Keratinocyte (primary cell): Measurements from ENCODE around the gene UNC79. TPM values are rescaled to one million over a fixed set of nuclear protein-coding genes. Genes with fewer than 3 reads are reported as not detected.

ENCODE experiments used
- DNase-seq: peaks from one replicate; pipeline ENCODE4 v3.0.0-alpha.2; 2011; ENCODE audit warnings: low read depth, missing footprints, low spot score
- FAIRE-seq: peaks from 2 replicates; lab custom pipeline; 2011; peaks lifted over from hg19 to GRCh38; lab: Jason Lieb, UNC
- H2AFZ ChIP-seq: 2 replicates; pipeline ENCODE4 v1.6.0; 2012; ENCODE audit warnings: low read length, control low read depth, inconsistent platforms; ENCODE audit not compliant: control insufficient read depth
- H3K27ac ChIP-seq: 2 replicates; pipeline ENCODE4 v1.5.1; 2011; ENCODE audit warnings: low read length; ENCODE audit not compliant: control insufficient read depth, insufficient read depth
- H3K27me3 ChIP-seq: 3 replicates; pipeline ENCODE4 v1.6.0; 2011; ENCODE audit warnings: low read length; ENCODE audit not compliant: control insufficient read depth, insufficient read depth; ENCODE audit errors: extremely low read depth
- H3K36me3 ChIP-seq, 2 experiments: 2 replicates in 1 of 2; 3 replicates in 1 of 2; pipeline ENCODE4 v1.5.1; 2011; ENCODE audit warnings: low read length in 2 of 2, mild to moderate bottlenecking in 1 of 2; ENCODE audit not compliant: control insufficient read depth in 2 of 2, insufficient read depth in 2 of 2; ENCODE audit errors: extremely low read depth in 1 of 2
- H3K4me1 ChIP-seq: 3 replicates; pipeline ENCODE4 v1.5.1; 2011; ENCODE audit warnings: low read length; ENCODE audit not compliant: control insufficient read depth, insufficient read depth; ENCODE audit errors: extremely low read depth
- H3K4me2 ChIP-seq: 3 replicates; pipeline ENCODE4 v1.6.0; 2011; ENCODE audit warnings: low read depth, low read length; ENCODE audit not compliant: control insufficient read depth, insufficient read depth; ENCODE audit errors: extremely low read depth
- H3K4me3 ChIP-seq, 3 experiments: fragments of 200-600 bp in 1 of 3; sonication (generic) in 1 of 3; 2 replicates in 2 of 3; 3 replicates in 1 of 3; pipeline ENCODE4 v1.5.1; 2011 to 2016; ENCODE audit warnings: low read length in 3 of 3, mild to moderate bottlenecking in 3 of 3, control low read depth in 2 of 3, inconsistent platforms in 1 of 3, low read depth in 1 of 3, mixed read lengths in 1 of 3, mixed run types in 1 of 3, moderate library complexity in 1 of 3; ENCODE audit not compliant: control insufficient read depth in 2 of 3, insufficient read depth in 2 of 3; ENCODE audit errors: extremely low read depth in 1 of 3
- H3K79me2 ChIP-seq: 2 replicates; pipeline ENCODE4 v1.6.0; 2012; ENCODE audit warnings: low read length; ENCODE audit not compliant: control insufficient read depth, insufficient read depth
- H3K9ac ChIP-seq: 3 replicates; pipeline ENCODE4 v1.6.0; 2011; ENCODE audit warnings: low read length; ENCODE audit not compliant: control insufficient read depth, insufficient read depth; ENCODE audit errors: extremely low read depth
- H3K9me1 ChIP-seq: 3 replicates; pipeline ENCODE4 v1.6.0; 2011; ENCODE audit warnings: low read length; ENCODE audit not compliant: control insufficient read depth, insufficient read depth; ENCODE audit errors: extremely low read depth
- H3K9me3 ChIP-seq: 2 replicates; pipeline ENCODE4 v1.5.1; 2012; ENCODE audit warnings: low read depth, low read length; ENCODE audit not compliant: control insufficient read depth
- H4K20me1 ChIP-seq: 3 replicates; pipeline ENCODE4 v1.6.0; 2011; ENCODE audit warnings: low read length; ENCODE audit not compliant: control insufficient read depth, insufficient read depth; ENCODE audit errors: extremely low read depth
- EZH2 ChIP-seq: IDR thresholded peaks from one replicate; pipeline ENCODE4 v1.6.1; 2012; ENCODE audit warnings: inconsistent platforms, mild to moderate bottlenecking, low read length, moderate library complexity
- dilution Hi-C: fragments of 300-500 bp; cut with MboI; formaldehyde crosslinking; loops from one replicate; pipeline ENCODE4 v1.7.0; 2020; ENCODE audit warnings: low sequenced_read_pairs; ENCODE audit not compliant: extremely low pct_ligation_motif_present
- polyA plus RNA-seq, 5 experiments: library from polyadenylated mRNA; depleted of rRNA in 3 of 5; stranded (reverse) in 3 of 5; stranded (forward) in 1 of 5; unstranded in 1 of 5; fragments of >200 nt; gene quantifications; 1 replicate in 1 of 5; 2 replicates in 3 of 5; 3 replicates in 1 of 5; pipeline versions ENCODE4 v1.2.1 to v1.2.3, GENCODE V29; 2011 to 2012; ENCODE audit warnings: missing spikeins in 2 of 5, low read depth in 1 of 5, low replicate concordance in 1 of 5
- TF ChIP-seq, protein P1 (sequence below), 3 experiments: IDR thresholded peaks in 1 of 3; conservative IDR thresholded peaks in 1 of 3; optimal IDR thresholded peaks in 1 of 3; 2 replicates in 2 of 3; 3 replicates in 1 of 3; pipeline versions ENCODE3 to v1.5.1; 2011; ENCODE audit warnings: low read length in 3 of 3, mild to moderate bottlenecking in 3 of 3, moderate library complexity in 2 of 3, control low read depth in 1 of 3, inconsistent platforms in 1 of 3; ENCODE audit not compliant: insufficient read depth in 2 of 3; ENCODE audit errors: extremely low read depth in 1 of 3

UNC79 gene
- polyA plus RNA-seq, 1 donor (not counting 4 experiments of a cell fraction or from before 2014, with no cell fraction given) = 0.01 TPM

- DNase-seq = no peak
- Histone ChIP-seq H3K36me3 (no peaks in the 10 kb centered on the region), H3K27ac (no peak overlapping the region), H3K79me2 (no peaks in the 10 kb centered on the region), H3K27me3 (no peaks in the 10 kb centered on the region), H3K4me2 (peak overlapping the region; percentile 17), H3K4me3 (no peak overlapping the region), H4K20me1 (no peaks in the 10 kb centered on the region), H3K9me3 (no peaks in the 10 kb centered on the region), H3K4me1 (no peaks in the 10 kb centered on the region), H3K9me1 (no peaks in the 10 kb centered on the region), H3K9ac (no peak overlapping the region), H2AFZ (no peak overlapping the region)
- FAIRE-seq = no peak
- dilution Hi-C loops = no loop called here
- no peak for TF ChIP-seq EZH2
- TF ChIP-seq, protein P1, sequence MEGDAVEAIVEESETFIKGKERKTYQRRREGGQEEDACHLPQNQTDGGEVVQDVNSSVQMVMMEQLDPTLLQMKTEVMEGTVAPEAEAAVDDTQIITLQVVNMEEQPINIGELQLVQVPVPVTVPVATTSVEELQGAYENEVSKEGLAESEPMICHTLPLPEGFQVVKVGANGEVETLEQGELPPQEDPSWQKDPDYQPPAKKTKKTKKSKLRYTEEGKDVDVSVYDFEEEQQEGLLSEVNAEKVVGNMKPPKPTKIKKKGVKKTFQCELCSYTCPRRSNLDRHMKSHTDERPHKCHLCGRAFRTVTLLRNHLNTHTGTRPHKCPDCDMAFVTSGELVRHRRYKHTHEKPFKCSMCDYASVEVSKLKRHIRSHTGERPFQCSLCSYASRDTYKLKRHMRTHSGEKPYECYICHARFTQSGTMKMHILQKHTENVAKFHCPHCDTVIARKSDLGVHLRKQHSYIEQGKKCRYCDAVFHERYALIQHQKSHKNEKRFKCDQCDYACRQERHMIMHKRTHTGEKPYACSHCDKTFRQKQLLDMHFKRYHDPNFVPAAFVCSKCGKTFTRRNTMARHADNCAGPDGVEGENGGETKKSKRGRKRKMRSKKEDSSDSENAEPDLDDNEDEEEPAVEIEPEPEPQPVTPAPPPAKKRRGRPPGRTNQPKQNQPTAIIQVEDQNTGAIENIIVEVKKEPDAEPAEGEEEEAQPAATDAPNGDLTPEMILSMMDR (optimal IDR thresholded peaks at IDR 0.05 in 1 of 3, IDR thresholded peaks at IDR 0.05 in 1 of 3, conservative IDR thresholded peaks at IDR 0.05 in 1 of 3; ENCODE audit: extremely low read depth in 1 of 3, insufficient read depth in 2 of 3, low read length in 3 of 3) = no peak
These were observed 282.3 kb downstream of the UNC79 start for GRCh38 chr14:93712838-93713724.

GRCh38 chr14:93713726-93714405 lies 283.1 kb downstream of the UNC79 start:
- FAIRE-seq (no peak), DNase-seq (no peak)
- Histone ChIP-seq H3K79me2 (no peaks in the 10 kb centered on the region), H3K27me3 (no peaks in the 10 kb centered on the region), H4K20me1 (no peaks in the 10 kb centered on the region), H3K4me1 (no peaks in the 10 kb centered on the region), H3K9ac (no peak overlapping the region), H3K27ac (no peak overlapping the region), H2AFZ (no peak overlapping the region), H3K9me3 (no peaks in the 10 kb centered on the region), H3K4me2 (no peak overlapping the region), H3K4me3 (no peak overlapping the region), H3K9me1 (no peaks in the 10 kb centered on the region), H3K36me3 (no peaks in the 10 kb centered on the region)
- TF ChIP-seq, protein P1 (optimal IDR thresholded peaks at IDR 0.05 in 1 of 3, IDR thresholded peaks at IDR 0.05 in 1 of 3, conservative IDR thresholded peaks at IDR 0.05 in 1 of 3; ENCODE audit: extremely low read depth in 1 of 3, insufficient read depth in 2 of 3, low read length in 3 of 3) = no peak
- no peak for TF ChIP-seq EZH2
- dilution Hi-C loops = no loop called here
